GM21825 (cell line): ENCODE results near the gene PTP4A2.

Source experiments
- ATAC-seq: cut with Tn5 transposase; IDR thresholded peaks from one replicate; pipeline ENCODE4 v1.9.1; 2021; ENCODE audit warnings: mild to moderate bottlenecking, moderate library complexity; ENCODE audit not compliant: unreplicated experiment

PTP4A2 gene

DNA sequence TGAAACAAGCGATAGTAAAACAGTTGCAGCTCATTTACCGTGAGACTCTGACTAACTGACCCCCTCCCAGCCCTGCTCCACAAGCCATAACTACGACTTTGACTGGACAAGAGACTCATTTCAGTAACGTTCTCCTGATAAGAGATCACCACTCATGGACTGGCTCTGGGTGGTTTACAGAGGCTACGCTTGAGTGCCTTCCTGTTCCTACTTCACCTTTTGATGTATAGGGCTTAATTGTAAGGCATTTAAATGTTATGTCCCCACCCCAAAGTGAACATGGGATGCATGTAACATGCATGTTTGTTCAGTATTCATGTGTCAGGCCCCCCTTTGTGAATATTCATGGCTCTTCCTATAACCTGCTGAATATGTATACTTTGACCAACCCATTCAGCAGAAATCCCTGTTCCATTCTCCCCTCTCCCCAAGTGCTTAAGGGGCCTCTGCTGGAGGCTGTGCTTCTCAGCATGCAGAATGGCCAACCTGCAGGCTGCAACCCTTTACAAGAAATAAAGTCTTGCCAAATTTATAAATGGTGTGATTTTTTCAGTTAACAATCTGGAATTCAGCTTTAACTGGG is 71.6 kb downstream of the PTP4A2 start:
- no peak for ATAC-seq

- ATAC-seq: no peak
Measured at GRCh38 chr1:31865728-31866449, 72.3 kb downstream of the PTP4A2 start.

DNA sequence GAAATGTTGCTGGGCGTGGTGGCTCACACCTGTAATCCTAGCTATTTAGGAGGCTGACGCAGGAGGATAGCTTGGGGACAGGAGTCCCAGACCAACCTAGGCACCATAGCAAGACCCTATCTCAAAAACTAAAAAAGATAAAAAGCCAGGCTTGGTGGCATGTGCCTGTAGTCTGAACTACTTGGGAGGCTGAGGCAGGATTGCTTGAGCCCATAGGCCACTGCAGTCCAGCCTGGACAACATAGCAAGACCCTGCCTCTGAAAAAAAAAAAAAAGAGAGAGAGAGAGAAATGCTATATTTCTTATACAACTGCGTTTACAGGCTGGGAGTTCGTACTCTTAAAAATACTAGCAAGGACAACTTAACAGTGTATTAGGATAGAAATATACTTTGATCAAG is 76.1 kb downstream of the PTP4A2 start:
- ATAC-seq: no peak

DNA sequence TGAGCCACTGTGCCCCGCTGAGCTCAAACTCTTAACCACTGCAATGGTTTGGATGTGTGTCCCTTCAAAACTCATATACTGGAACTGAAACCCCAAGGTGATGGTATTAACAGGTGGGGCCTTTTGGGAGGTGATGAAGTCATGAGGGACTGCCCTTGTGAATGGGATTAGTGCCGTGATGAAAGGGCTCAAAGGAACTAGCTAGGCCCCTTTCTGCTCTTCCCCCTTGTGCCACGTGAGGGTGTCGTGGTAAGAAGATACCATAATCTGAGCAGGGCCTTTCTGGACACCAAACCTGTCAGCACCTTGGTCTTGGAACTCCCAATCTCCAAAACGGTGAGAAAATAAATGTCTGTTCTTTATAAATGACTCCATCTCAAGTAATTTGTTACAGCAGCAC is 76.8 kb downstream of the PTP4A2 start:
- ATAC-seq: no peak

- ATAC-seq: no peak
Measured at GRCh38 chr1:31860581-31860980, 77.6 kb downstream of the PTP4A2 start.

DNA sequence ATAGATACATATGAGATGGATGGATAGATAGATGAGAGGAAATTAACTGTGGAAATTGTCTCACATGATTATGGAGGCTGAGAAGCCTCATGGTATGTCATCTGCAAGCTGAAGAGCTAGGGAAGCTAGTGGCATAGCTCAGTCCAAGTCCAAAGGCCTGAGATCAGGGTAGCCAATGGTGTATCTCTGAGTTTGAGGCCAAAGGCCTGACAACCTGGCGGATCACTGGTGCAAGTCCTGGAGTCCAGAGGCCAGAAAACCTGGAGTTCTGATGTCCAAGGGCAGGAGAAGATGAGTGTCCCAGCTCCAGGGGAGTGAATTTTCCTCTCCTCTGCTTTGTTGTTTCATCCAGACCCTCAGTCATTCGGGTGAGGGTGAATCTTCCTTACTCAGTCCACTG is 78.4 kb downstream of the PTP4A2 start:
- no peak for ATAC-seq

GRCh38 chr1:31859044-31859443 is 79.1 kb downstream of the PTP4A2 start:
- ATAC-seq: no peak

DNA sequence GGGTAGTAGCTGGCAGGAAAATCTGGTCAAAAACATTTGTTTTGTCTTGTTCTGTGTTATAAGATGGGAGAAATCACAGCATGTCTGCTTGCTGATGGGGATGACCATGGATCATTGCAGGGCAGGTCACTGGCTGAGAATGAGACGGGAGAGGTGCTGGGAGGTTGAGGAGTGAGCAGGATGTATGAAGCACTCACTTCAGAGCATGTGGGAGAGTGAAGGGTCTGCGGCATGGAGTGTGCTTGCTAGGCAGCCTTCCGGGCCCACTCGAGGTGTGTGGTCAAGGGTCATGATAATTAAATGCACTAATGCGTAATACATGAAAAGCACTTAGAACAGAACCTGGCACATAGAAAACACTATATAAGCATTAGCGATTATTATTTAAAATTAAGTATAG is 80.3 kb downstream of the PTP4A2 start:
- ATAC-seq: no peak
